Breast epithelium (tissue), 3 donors: Measurements from ENCODE around the gene LDLRAD4.

Source experiments
- POLR2A ChIP-seq: fragments of 450-650 bp; IDR thresholded peaks from one replicate; pipeline ENCODE4 v1.6.1; 2016; ENCODE audit warnings: antibody characterized with exemption, mild to moderate bottlenecking, moderate library complexity
- POLR2AphosphoS5 ChIP-seq, 3 donors: sonication (generic); formaldehyde crosslinking; IDR thresholded peaks; one replicate each; pipeline ENCODE4 v1.6.1; 2017; ENCODE audit warnings: antibody characterized with exemption in 3 of 3
- TF ChIP-seq, protein P1 (sequence below), 3 donors: fragments of 450-650 bp; IDR thresholded peaks; one replicate each; pipeline ENCODE4 v1.5.1; 2016 to 2017; ENCODE audit warnings: antibody characterized with exemption in 3 of 3, mild to moderate bottlenecking in 3 of 3, moderate library complexity in 3 of 3

- TF ChIP-seq POLR2A = no peak
- TF ChIP-seq, protein P1, sequence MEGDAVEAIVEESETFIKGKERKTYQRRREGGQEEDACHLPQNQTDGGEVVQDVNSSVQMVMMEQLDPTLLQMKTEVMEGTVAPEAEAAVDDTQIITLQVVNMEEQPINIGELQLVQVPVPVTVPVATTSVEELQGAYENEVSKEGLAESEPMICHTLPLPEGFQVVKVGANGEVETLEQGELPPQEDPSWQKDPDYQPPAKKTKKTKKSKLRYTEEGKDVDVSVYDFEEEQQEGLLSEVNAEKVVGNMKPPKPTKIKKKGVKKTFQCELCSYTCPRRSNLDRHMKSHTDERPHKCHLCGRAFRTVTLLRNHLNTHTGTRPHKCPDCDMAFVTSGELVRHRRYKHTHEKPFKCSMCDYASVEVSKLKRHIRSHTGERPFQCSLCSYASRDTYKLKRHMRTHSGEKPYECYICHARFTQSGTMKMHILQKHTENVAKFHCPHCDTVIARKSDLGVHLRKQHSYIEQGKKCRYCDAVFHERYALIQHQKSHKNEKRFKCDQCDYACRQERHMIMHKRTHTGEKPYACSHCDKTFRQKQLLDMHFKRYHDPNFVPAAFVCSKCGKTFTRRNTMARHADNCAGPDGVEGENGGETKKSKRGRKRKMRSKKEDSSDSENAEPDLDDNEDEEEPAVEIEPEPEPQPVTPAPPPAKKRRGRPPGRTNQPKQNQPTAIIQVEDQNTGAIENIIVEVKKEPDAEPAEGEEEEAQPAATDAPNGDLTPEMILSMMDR (IDR thresholded peaks at IDR 0.05) = no peak
- no peak for TF ChIP-seq POLR2AphosphoS5 (IDR thresholded peaks at IDR 0.05)
Observed at GRCh38 chr18:13621886-13622619, 403.5 kb downstream of the LDLRAD4 start.
